ENCODE data around the gene ANKS1B. TPM values are rescaled to one million over a fixed set of nuclear protein-coding genes. Genes with fewer than 3 reads are reported as not detected.
"Not testable (repeated sequence)": the region's sequence is repeated elsewhere in the genome, so short reads cannot be mapped to it uniquely, and the experiment has no call there.

ANKS1B gene
- total RNA-seq, 1 experiment from 2014 or later = 0.10 TPM

GRCh38 chr12:98998697-98999299, 985.9 kb downstream of the ANKS1B start:
- peak; percentile 46 for DNase-seq (ENCODE audit: extremely low read depth, low read depth)

- no peak for DNase-seq (ENCODE audit: extremely low read depth, low read depth)
Observed at GRCh38 chr12:98997899-98998298, 986.8 kb downstream of the ANKS1B start.

GRCh38 chr12:98990648-98991047, 994.1 kb downstream of the ANKS1B start:
- DNase-seq (ENCODE audit: extremely low read depth, low read depth) = no peak

- no peak for DNase-seq (ENCODE audit: extremely low read depth, low read depth)
Observed at GRCh38 chr12:98985156-98985555, 999.6 kb downstream of the ANKS1B start.

- no peak for DNase-seq (ENCODE audit: extremely low read depth, low read depth)
Observed at GRCh38 chr12:98983647-98984046, 1001.1 kb downstream of the ANKS1B start.

GRCh38 chr12:98980508-98980907, 1004.2 kb downstream of the ANKS1B start:
- DNase-seq (ENCODE audit: extremely low read depth, low read depth) = no peak

GRCh38 chr12:98977186-98977585, 1007.5 kb downstream of the ANKS1B start:
- no peak for DNase-seq (ENCODE audit: extremely low read depth, low read depth)

- no peak for DNase-seq (ENCODE audit: extremely low read depth, low read depth)
Observed at GRCh38 chr12:98974767-98975381, 1009.9 kb downstream of the ANKS1B start.

GRCh38 chr12:98973395-98973794, 1011.3 kb downstream of the ANKS1B start:
- peak; percentile 70 for DNase-seq (ENCODE audit: extremely low read depth, low read depth)

GRCh38 chr12:98970950-98971349, 1013.8 kb downstream of the ANKS1B start:
- DNase-seq (ENCODE audit: extremely low read depth, low read depth) = no peak

GRCh38 chr12:98970210-98970609, 1014.5 kb downstream of the ANKS1B start:
- DNase-seq (ENCODE audit: extremely low read depth, low read depth) = no peak

GRCh38 chr12:98968896-98969295, 1015.8 kb downstream of the ANKS1B start:
- DNase-seq (ENCODE audit: extremely low read depth, low read depth) = no peak

- DNase-seq (ENCODE audit: extremely low read depth, low read depth) = not testable (repeated sequence)
Observed at GRCh38 chr12:98957135-98957534, 1027.6 kb downstream of the ANKS1B start.

- DNase-seq (ENCODE audit: extremely low read depth, low read depth) = peak; percentile 18
Observed at GRCh38 chr12:98955284-98955683, 1029.5 kb downstream of the ANKS1B start.

GRCh38 chr12:98954506-98954905, 1030.2 kb downstream of the ANKS1B start:
- DNase-seq (ENCODE audit: extremely low read depth, low read depth) = no peak

- DNase-seq (ENCODE audit: extremely low read depth, low read depth) = no peak
Observed at GRCh38 chr12:98951406-98951805, 1033.3 kb downstream of the ANKS1B start.

GRCh38 chr12:98948343-98948949, 1036.3 kb downstream of the ANKS1B start:
- no peak for DNase-seq (ENCODE audit: extremely low read depth, low read depth)

- no peak for DNase-seq (ENCODE audit: extremely low read depth, low read depth)
Observed at GRCh38 chr12:98945864-98946263, 1038.9 kb downstream of the ANKS1B start.

GRCh38 chr12:98939926-98940325, 1044.8 kb downstream of the ANKS1B start:
- no peak for DNase-seq (ENCODE audit: extremely low read depth, low read depth)

- no peak for DNase-seq (ENCODE audit: extremely low read depth, low read depth)
Observed at GRCh38 chr12:98939350-98939749, 1045.4 kb downstream of the ANKS1B start.

GRCh38 chr12:98935847-98936246, 1048.9 kb downstream of the ANKS1B start:
- DNase-seq (ENCODE audit: extremely low read depth, low read depth) = no peak

GRCh38 chr12:98922871-98923270, 1061.9 kb downstream of the ANKS1B start:
- DNase-seq (ENCODE audit: extremely low read depth, low read depth) = no peak
